GM08714 (cell line): ENCODE results near the gene GNAO1.

ENCODE experiments used
- H3K4me3 ChIP-seq: fragments of 200-500 bp; sonication (Bioruptor generic); 2 replicates; pipeline ENCODE4 v1.5.1; 2014; ENCODE audit warnings: mild to moderate bottlenecking, low read length, inconsistent platforms
- ZNF274 ChIP-seq: IDR thresholded peaks from 2 replicates; pipeline ENCODE4 v1.6.1; 2012; ENCODE audit warnings: mild to moderate bottlenecking, low read depth, low read length

The GNAO1 gene

DNA sequence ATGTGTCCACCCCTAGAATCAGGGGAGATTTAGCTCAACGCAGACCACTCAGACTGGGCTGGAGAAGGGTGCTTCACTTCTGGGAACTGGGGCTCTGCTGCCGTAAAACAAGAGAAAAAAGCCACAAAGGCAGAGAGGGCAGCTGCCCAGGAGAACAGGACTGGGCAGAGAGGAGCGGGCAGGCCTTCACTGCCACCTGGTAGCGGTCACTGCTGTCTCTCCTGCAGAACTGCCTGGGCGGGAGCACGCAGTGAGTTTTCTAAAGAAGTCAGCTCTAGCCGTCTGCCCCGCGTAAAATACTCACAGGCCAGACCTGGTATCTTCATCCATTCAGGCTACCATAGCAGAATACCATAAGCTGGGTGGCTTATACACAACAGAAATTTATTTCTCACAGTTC lies 130.3 kb downstream of the GNAO1 start:
- H3K4me3 ChIP-seq: no peak overlapping the region
- no peak for TF ChIP-seq ZNF274

DNA sequence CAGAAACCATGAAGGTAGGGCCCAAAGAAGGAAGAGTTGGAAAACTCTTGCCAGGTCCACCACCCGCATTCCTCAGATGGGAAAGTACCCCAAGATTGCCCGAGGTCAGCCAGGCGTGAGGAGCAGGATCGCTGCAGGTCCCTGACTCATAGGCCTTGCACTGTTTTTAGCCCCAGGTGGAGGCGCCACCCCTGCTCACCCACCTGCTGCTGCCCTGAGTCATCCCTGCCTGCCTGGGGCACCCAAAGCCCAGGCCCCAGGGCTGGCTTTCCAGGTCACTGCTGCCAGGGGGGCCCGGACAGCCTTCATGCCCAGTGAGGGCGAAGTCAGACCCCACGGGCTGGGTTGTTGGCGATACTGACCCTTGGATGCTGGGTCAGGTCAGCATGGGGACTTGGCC lies 133.1 kb downstream of the GNAO1 start:
- TF ChIP-seq ZNF274: no peak
- H3K4me3 ChIP-seq: no peak overlapping the region

DNA sequence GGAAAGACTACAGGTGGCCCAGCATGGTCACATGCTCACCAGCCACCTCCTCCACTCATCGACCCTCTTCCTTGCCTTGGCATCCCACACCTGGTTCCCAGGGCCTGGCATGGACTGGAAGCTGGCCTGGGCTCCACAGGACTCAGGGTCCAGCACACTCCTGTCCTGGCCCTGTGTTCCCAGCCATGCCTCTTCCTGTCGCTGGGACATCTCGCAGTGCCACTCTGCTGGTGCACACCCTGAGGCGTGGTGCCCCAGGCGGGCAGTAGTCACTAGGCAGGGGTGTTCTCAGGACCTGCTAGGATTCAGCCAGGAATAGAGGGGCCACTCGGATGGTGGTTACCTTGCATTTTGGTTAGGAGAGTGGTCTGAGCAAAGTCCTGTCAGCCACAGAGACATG lies 134.7 kb downstream of the GNAO1 start:
- TF ChIP-seq ZNF274: no peak
- H3K4me3 ChIP-seq: no peak overlapping the region

DNA sequence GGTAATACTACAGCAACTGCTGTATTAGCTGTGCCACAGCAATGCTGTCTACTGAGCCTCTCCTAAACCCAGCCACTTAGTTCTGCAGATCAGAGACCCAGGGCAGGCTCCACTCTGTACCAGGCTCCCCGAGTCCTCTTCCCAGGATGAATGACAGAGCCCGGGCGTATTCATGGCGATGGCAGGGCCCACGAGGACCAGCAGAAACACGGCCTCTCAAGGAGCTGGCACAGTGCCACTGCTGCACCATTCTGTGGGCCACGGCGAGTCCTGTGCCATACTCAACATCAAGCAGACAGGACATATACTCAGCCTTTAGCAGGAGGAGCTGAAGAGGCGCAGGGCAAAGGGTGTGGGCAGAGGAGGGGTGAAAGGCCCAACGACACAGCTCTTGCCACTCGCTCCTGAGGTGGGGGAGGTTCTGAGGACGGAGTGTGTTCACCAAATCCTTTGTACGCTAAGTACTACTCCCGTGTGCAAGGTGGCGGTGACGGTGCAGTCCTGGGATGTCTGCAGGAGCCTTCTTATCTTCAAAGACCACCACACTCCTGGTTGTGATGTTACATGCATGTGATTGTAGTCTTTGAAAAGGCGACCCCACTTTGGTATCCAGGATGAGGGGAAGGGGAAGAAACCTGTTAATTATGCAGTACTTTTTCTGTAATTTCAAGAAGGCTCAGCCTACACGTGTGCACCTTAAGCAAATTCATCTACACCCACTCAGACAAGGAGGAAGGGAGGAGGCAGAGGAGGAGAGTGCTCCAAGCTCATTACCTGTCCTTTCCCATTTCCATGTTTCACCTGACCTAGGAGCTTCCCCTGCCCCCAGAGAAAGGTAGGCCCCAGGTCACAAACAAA lies 136.0 kb downstream of the GNAO1 start:
- H3K4me3 ChIP-seq: no peak overlapping the region
- no peak for TF ChIP-seq ZNF274

DNA sequence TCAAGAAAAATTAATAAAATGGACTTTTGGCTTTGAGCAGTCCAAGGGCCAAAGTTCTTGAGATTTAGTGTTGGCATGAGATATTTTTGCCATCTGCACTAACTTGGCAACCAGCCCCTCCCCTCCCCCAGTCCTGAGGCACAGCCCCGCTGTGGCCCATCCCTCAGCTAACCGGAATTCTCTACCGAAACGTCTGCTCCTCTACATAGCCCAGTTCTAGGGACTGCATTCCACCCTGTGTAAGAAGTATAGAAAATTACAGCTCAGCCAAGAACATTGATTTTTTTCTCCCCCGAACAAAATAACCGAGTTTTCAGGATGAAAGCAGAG lies 136.6 kb downstream of the GNAO1 start:
- TF ChIP-seq ZNF274: no peak
- H3K4me3 ChIP-seq: no peak overlapping the region

DNA sequence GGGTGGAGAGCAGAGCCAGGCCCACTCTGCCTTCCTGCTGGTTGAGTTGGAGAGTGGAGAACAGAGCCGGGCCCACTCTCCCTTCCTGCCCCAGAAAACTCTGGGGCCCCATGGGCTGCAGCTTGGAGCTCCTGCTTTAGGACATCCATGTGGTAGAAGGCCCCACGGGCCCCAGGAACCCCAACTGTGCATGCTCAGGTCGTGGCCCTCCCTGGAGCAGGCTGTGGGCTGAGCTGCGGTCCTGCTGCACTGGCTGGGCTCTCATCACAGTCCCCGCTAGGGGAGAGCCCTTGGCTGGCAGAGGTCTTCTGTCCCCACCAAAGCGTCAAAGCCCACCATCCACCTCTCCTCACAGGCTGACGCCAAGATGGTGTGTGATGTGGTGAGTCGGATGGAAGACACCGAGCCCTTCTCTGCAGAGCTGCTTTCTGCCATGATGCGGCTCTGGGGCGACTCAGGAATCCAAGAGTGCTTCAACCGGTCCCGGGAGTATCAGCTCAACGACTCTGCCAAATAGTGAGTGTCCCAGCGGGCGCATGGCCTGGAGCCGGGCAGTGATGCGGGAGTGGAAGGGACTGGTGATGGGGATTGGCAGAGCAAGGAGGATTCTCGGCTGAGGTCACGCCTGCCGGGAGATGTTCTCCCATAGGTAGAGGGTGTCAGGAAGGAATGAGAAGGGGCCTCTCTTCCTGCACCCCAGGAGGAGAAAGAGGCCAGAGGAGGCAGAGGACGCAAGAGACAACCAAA lies 137.2 kb downstream of the GNAO1 start:
- TF ChIP-seq ZNF274: no peak
- no peak overlapping the region for H3K4me3 ChIP-seq

DNA sequence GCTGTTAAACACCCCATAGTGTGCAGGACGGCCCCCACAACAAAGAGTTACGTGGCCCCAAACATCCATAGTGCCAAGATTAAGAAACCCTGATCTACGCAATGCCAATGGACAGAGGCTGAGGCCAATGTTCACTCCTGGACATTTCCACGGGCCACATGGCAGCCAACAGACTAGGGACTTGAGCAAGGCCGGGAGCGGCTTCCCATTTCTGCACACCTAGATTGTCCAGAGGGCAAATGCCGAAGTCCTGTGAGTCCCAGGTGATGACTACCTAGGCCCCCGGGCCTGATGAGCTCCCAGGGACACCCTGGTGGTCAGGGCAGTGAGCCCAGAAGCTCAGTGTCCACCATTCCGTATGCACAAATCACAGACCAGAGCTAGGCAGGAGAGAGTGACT lies 138.6 kb downstream of the GNAO1 start:
- no peak for TF ChIP-seq ZNF274

DNA sequence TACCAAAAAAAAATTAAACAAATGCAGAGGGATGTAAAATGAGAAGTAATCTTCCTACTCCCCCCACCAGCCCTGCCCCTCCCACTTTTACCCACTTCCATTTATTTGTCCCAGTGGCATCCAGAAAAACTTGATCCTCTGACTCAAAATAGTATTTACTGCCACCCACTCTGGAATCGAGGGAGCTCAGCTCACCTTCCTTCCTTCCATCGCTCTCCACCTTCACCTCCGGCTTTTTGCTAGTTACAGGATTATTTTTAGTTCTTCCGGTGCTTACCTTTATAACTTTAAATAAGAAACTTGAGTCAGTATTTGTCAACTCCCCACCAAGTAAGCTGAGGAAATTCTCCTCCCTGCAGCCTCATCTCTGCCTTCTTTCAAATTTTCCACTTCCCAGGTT lies 139.2 kb downstream of the GNAO1 start:
- no peak overlapping the region for H3K4me3 ChIP-seq
- TF ChIP-seq ZNF274: no peak

More for the DNA sequence above, 138.6 kb downstream of the GNAO1 start:
- H3K4me3 ChIP-seq: no peak overlapping the region

DNA sequence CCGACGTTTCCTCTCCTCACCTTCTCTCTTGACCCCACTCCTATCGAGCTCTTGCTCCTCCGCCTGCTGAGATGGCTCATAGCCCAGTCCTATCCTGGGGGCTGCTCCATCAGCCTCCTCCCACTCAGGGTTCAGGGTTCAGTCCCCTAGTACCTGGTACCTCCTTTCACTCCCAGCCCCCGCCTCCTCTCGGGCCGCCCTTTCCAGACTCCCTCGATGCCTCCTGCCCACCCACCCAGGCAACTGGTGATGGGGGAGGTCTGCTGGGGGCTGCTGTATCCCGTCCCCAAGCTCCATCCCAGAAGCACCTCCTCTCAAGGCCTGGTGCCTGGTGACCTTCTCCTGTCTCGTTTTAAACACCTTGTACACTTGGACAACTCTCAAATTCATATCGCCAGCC lies 140.1 kb downstream of the GNAO1 start:
- TF ChIP-seq ZNF274: no peak
- no peak overlapping the region for H3K4me3 ChIP-seq

DNA sequence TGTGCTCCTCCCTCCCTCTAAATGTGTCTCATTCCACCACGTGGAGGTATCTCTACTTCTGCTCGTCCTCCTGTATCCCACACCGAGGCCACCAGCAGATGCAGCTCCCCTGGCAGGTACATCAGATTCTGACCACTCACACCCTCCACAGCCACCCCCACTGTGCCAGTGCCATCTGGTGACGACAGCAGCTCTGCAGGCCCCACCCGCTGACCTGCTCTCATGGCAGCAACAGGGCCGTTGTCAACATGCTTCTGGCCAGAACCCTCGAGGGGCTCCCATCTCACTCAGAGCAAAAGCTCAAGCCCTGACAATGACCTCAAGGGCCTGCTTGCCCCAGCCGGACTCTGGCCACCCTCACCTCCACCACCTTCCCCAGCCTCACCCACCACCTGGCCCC lies 140.6 kb downstream of the GNAO1 start:
- no peak overlapping the region for H3K4me3 ChIP-seq
- no peak for TF ChIP-seq ZNF274

DNA sequence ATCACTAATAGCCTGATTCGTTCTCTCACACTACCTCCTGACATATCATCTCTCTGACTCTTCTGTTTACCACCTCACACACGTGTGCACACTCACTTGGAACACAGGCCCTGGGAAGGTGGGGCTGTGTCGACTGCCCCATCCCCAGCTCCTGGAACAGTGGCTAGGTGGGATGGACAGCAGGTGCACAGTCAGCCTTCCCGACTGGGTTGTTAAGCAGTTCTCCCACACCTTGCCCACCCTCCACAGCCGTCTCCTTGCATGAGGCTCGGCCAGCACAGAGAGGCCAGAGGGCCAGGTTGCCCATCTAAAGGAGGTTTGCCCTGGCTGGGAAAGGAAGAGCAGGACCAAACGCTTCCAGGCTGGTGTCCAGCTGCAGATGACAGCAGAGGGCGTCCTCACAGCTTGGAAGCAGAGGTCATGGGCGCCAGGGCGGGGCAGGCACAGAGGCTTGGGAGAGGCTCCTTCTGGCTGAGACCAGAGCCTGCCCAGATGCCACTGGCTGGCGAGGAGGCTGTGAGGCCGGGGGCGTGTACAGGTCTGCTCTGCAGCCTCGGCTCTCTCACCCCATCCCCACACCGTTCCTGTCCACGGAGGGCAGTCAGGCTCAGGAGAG lies 141.3 kb downstream of the GNAO1 start:
- no peak for TF ChIP-seq ZNF274
- no peak overlapping the region for H3K4me3 ChIP-seq

DNA sequence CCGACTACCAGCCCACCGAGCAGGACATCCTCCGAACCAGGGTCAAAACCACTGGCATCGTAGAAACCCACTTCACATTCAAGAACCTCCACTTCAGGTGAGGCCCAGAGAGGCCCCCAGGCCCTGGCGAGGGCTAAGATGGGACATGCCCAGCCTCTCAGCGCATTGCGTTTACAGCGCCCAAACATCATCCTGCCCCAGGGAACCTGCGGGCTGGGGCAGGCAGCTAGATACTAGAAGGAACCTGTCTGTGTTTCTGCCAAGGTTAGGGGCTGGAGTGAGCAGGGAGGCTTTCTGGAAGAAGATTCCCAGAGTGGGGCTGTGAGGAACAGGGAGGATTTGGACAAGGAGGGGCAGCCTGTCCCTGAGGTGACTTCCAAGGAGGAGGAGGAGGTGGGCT lies 143.5 kb downstream of the GNAO1 start:
- no peak overlapping the region for H3K4me3 ChIP-seq
- no peak for TF ChIP-seq ZNF274

DNA sequence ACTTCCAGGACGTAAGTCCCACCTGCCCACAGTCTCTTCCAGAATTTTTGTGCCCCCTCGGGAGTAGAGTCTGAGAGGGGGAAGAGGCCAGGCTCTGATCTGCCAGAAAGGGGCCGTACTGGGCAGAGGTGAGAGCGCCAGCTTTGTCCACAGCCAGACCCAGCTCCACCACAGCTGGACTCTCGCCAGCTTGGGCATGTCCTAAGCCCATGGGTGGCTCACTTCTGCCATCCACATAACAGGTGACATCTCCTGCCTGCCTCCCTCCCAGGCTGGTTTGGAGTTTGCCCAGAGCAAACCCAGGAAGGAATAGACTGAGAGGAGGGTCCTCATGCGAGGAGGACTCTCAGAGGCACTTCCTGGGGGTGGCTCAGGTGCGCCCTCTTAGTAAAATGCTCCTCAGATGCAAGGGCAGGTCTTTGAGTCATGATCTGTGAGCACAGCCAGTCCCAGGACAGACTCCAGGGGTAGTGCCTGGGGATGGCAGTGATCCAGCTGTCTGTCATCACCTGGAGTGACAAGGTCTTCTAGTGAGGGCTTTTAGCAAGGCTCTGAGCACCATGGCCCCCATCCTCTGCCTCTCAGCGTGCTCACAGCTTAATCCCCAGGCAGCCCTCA lies 144.9 kb downstream of the GNAO1 start:
- TF ChIP-seq ZNF274: no peak
- H3K4me3 ChIP-seq: no peak overlapping the region

DNA sequence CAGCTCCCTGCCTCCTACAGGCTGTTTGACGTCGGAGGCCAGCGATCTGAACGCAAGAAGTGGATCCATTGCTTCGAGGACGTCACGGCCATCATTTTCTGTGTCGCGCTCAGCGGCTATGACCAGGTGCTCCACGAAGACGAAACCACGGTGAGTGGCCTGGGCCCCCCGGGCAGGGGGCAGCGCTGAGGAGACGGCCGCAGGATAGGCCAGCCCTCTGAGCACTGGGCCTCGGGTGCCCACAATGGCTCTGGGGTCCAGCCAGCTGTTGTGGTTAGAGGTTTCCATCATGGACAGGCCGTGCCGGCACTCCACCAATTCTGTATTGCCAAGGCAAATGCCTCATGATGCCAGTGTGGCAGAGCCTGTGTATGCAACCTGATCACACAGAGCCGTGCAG lies 145.4 kb downstream of the GNAO1 start:
- H3K4me3 ChIP-seq: no peak overlapping the region
- no peak for TF ChIP-seq ZNF274
